GM19438 (cell line): ENCODE results near the gene PEPD.
"Not testable (repeated sequence)": the region's sequence is repeated elsewhere in the genome, so short reads cannot be mapped to it uniquely, and the experiment has no call there.

Experiments
- ATAC-seq: cut with Tn5 transposase; IDR thresholded peaks from one replicate; pipeline ENCODE4 v1.9.1; 2021; ENCODE audit warnings: low read depth; ENCODE audit not compliant: unreplicated experiment

PEPD gene

GRCh38 chr19:33499671-33500506, 21.7 kb downstream of the PEPD start:
- no peak for ATAC-seq

GRCh38 chr19:33499248-33499647, 22.3 kb downstream of the PEPD start:
- ATAC-seq, result no peak

GRCh38 chr19:33498391-33499000, 23.1 kb downstream of the PEPD start:
- ATAC-seq, result no peak

GRCh38 chr19:33497778-33498175, 23.8 kb downstream of the PEPD start:
- ATAC-seq, result no peak

GRCh38 chr19:33497131-33497777, 24.3 kb downstream of the PEPD start:
- no peak for ATAC-seq

GRCh38 chr19:33496038-33496895, 25.3 kb downstream of the PEPD start:
- no peak for ATAC-seq

- ATAC-seq, result no peak
Observed at GRCh38 chr19:33493401-33494275, 28.0 kb downstream of the PEPD start.

- no peak for ATAC-seq
Observed at GRCh38 chr19:33492951-33493350, 28.6 kb downstream of the PEPD start.

GRCh38 chr19:33492090-33492489, 29.5 kb downstream of the PEPD start:
- ATAC-seq, result no peak

- not testable (repeated sequence) for ATAC-seq
Observed at GRCh38 chr19:33490596-33490995, 31.0 kb downstream of the PEPD start.

GRCh38 chr19:33490041-33490451, 31.5 kb downstream of the PEPD start:
- ATAC-seq, result no peak

- no peak for ATAC-seq
Observed at GRCh38 chr19:33488826-33489225, 32.8 kb downstream of the PEPD start.

GRCh38 chr19:33487901-33488800, 33.4 kb downstream of the PEPD start:
- no peak for ATAC-seq

GRCh38 chr19:33486936-33487811, 34.4 kb downstream of the PEPD start:
- no peak for ATAC-seq

- ATAC-seq, result no peak
Observed at GRCh38 chr19:33486407-33486806, 35.2 kb downstream of the PEPD start.

GRCh38 chr19:33484226-33484774, 37.3 kb downstream of the PEPD start:
- ATAC-seq, result no peak

GRCh38 chr19:33482476-33482875, 39.1 kb downstream of the PEPD start:
- ATAC-seq, result no peak
